OCI-LY3 (cell line): Measurements from ENCODE around the gene NDN.

Experiments
- CTCF ChIP-seq: fragments of 200-600, 300-600 bp; sonication (generic); IDR thresholded peaks from 2 replicates; pipeline ENCODE4 v1.5.1; 2014; ENCODE audit warnings: antibody characterized with exemption, low read length, low read depth
- EZH2phosphoT487 ChIP-seq: fragments of 200-600 bp; shearing (Covaris generic); IDR thresholded peaks from 2 replicates; pipeline ENCODE4 v1.6.1; 2018; ENCODE audit warnings: antibody characterized with exemption, mixed run types, low read depth

GRCh38 chr15:23642413-23643044 is 44.6 kb downstream of the NDN start:
- TF ChIP-seq CTCF: peak; percentile 91
- no peak for TF ChIP-seq EZH2phosphoT487
